Iris pigment epithelial cell (primary cell): Measurements from ENCODE around the gene BCL11B.

Experiments used
- DNase-seq: peaks from one replicate; pipeline ENCODE4 v3.0.0-alpha.2; 2011; ENCODE audit warnings: low read depth

The BCL11B gene

DNA sequence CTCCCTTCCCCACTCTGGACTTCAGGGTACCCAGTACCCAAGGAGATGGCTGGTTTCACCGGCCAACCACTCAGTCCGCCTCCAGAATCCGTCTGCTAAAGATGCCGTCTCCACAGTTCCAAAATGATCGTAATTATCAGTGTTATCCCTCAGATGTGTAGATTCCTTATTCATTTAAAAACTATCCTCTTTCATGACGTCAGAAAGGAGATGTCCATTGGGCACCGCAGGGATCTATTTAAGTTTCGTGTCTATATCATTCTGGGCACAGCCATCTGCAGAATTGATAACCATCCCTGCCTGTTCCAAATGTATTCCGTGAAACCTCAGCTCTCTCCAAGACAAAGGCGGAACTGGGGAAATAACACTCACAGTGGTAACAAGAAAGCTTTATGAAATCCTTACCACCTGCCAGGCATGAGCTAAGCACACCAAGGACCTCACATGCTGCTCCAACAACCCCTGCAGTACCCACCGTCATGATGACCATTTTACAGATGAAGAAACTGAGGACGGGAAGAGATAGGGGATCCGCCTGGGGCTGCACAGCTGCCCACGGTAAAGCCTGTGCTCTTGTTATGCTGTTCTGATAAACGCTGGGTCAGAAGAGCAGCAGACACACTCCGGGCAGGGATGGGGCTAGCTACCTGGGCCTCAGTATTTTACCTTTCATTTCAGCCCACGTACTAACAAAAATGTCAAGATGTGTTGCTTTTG lies 90.0 kb downstream of the BCL11B start:
- no peak for DNase-seq

DNA sequence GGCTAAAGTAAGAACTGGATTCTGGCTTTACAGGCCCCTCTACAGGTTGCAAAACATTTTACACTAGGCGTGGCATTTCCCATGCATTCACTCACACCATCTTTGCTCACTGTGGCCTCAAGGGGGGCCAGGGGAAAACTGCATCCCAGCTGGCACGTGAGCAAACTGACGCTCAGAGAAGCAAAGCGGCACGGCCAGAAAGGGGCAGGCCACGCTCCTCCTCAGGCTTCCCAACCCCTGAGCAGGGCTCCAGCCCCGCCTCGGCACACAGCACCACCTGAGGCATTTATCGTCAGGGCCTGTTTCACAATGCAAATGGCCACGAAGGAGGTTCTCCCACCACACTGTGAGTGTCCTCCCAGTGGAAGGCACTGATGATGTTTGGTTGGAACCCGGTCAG lies 90.8 kb downstream of the BCL11B start:
- no peak for DNase-seq

DNA sequence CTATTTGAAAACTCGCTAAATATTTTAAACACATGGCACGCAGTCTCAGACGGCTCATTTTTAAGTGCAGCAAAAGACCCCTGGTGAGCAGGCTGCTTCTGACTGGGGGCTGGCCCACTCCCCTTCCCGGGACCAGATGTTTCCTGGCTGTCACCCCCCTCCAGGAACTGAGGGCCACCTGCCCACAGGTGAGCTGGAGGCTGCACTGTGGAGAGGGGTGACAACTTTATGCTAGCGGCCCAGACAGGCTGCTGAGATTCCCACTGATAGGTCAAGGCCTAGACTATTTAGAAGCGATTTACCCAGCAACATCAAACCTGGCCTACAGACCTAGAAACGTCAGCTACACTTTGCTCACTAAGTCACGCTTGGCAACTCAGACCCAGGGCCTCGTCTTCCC lies 92.1 kb downstream of the BCL11B start:
- no peak for DNase-seq

DNA sequence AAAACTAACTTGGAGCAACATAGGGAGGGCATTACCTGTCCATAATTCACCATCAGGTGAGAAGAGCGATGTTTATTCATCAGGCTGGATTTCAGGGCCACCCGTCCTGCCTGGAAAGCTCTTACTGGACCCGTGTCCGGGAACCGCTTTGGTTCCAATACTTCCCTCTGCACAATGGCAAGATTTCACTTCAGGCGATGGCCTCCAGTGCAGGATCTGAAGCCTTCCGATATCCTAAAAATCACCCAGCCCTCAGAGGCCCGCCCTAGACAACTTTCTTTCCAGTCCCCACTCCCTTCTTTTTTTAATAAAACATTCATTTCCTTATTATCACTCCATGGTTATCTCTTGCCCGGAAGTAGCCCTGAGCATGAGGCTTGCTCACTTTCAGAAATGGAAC lies 92.5 kb downstream of the BCL11B start:
- no peak for DNase-seq

DNA sequence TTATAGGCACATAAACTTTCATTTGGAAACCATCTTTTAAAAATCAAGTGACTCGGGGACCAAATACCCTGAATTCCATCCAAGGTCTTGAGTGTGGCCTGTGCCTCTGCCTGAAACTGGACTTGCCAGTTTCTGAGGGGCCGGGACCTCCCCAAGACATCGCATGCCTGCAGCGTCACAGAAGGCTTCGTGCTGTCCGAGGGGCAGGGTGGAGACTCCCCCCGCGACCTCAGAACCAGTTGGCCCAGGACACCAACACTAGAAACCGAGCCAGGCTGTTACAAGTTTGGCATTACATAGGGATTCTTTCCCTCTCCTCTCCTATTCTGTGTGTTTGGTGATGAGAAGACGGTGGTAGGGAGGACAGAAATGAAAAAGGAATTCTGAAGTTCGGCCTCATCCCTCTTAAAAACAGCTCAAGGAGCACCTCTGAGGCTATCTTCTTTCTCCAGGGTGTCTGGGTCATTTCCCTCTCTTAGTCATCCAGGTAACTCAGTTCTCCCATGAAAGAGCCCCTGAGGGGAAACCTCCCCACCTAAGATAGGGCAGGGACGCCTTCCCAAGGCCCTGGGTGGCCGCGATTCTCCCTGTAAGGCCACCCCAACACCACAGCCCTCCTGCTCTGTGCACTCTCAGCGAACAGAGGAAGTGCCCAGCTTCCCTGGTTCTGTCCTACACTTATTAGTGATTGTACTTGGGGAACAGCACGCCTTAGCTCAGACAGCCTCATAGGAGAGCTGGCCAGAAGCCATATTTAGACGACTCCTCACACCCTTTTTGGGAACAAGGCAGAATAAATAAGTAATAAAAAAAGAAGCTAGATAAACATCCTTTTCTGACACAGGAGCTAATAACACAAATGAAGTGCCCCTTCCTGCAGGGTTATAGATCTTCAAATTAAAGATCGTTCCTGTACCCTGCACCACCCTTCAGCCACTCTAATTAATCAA lies 93.8 kb downstream of the BCL11B start:
- DNase-seq = no peak

DNA sequence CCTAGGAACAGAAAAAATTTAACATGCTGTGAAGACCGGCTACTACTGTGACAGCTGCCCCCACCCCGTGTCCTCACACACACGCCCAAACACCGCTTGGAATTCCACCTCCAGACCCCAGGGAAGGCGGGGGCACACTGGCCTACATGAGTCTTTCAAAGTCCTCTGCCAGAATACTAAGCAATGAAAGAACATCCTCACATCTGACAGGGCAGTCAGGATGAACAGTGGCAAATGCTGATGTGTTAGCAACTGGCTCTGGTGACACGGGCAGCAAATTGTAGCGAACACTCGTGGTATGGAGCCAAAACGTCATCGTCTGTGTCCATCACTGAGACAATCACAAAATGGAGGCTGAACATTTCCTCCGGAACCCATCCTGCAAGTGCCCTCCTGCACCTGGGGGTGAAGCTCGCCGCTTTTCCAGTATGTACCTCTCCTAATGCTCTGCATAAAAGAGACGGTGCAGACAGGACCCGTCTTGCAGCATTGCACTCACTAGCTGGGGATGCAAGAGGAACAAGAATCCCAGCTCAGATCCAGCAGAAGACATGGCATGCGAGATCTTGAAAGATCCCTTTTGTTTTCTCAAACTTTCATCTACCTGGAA lies 94.8 kb downstream of the BCL11B start:
- no peak for DNase-seq

DNA sequence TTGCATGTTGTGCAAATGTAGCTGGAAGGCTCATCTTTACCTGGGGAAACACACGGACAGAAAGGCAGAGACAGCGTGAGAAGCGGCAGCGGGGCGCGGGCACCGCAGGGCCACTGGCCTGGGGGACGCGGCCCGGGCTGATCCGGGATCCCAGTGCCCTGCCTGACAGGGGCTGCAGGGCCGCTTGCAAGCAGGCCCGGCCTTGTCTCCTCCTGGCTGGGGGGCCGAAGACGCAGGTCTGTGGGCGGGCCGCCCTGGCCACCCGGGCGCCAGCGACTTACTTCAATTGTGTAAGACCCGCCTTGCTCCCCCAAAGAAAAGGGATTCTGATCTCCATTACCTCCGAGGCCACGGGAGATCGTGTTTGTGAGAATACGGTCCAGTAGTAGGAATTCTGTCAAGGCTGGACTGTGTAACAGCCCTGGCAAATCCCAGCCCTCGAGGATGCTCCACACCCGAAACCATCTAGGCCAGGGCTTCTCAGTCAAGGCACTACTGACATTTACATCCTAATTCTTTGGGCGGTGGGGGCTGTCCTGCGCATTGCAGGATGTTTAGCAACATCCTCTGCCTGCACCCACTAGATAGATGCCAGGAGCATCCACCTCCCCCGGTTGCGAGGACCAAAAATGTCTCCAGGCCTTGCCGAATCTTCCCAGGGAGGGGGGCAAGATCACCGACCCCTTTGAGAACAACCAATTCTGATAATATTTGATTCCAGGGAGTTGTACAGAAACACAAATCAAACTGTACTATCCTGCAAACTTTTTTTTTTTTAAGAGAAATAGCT lies 95.6 kb downstream of the BCL11B start:
- DNase-seq = no peak

DNA sequence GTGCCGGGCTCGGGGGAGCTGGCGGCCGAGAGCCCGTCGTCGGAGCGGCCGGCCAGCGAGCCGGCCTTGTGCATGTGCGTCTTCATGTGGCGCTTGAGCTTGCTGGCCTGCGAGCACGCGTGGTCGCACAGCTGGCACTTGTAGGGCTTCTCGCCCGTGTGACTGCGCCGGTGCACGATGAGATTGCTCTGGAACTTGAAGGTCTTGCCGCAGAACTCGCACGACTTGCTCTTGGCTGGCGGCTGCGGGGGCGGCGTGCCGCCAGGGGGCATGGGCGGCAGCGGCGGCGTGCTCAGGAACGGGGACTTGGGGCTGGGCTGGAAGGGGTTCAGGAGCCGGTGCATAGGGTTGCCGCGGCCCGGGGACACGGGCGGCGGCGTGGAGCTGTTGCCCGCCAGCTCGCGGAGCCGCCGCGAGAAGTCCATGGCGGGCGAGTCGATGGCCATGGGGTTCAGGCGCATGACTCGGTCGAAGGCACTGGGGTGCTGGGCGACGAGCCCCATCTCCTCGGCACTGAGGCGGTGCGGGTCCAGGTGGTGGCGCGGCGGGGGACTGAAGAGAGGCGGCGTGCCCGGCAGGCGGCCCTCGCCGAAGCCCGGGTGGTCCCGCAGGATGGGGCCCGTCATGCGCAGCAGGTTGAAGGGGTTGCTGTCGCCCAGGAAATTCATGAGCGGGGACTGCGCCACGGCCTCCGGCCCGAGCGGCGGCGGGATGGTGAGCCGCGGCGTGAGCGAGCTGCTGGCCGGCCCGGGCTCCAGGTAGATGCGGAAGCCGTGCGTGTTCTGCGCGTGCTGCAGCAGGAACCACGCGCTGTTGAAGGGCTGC lies 96.5 kb downstream of the BCL11B start:
- DNase-seq = no peak

DNA sequence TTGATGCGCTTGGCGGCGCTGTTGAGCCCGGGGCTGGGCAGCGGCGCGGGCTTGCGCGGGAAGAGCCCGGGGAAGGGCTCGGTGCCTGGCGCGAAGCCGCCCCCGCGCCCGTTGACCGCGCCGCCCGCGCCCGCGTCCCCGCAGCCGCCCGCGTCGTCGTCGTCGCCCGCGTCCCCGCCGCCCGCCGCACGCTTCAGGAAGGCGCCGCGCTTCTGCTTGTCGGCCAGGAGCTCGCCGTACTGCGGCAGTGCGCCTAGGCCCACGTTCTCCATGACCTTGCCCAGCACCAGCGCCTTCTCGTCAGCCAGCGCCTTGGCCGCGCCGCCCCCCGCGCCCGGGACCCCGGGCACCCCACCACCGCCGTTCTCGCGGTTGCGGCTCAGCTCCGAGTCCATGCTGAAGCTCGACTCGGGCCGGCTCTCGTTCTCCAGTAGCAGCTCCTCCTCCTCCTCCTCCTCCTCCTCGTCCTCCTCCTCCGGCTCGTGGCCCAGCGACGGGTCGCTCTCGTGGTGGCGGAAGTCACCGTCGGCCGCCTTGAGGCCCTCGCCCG lies 97.2 kb downstream of the BCL11B start:
- no peak for DNase-seq

DNA sequence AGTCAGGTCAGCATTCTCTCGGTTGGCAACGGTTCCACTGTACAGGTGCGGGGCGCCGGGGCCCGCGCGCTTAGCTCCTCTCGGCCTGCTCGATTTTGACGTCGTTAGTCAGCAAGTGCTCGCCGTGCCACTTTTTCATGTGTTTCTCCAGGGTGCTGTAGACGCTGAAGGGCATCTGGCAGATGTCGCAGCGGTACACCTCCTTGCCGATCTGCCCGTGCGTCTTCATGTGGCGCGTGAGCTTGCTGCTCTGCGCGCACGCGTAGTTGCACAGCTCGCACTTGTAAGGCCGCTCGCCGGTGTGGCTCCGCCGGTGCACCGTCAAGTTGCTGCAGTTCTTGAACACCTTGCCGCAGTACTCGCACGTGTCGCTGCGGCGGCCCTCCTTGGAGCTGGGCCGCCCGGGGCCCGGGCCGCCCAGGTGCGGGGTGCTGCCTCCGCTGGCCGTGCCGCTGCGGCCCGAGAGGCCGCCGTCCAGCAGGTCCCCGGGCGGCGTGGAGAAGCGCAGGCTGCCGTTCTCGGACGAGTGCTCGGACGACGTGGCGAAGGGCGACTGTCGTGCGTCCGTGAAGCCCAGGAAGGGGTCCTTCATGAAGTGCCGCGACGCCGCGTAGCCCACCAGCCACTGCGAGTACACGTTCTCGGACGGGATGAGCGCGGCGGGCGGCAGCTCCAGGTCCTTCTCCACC lies 97.8 kb downstream of the BCL11B start:
- no peak for DNase-seq

DNA sequence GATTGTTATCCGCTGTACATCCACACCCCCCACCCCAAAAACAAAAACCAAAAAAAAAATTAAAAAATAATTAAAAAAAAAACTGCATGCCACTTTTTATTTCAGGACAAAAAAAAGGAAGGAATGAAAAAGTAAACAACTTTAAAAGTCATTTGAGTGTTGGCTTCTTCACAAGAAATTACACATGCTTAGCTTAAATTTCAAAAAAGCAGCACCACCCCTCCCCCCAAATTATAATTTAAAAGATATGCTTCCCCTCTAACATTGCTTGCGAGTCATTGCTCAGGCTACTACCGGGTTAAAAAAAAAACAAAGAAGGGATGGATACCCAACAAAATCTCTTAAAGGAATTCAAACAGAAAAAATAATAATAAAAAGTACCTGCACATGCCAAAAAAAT lies 98.5 kb downstream of the BCL11B start:
- DNase-seq = no peak

DNA sequence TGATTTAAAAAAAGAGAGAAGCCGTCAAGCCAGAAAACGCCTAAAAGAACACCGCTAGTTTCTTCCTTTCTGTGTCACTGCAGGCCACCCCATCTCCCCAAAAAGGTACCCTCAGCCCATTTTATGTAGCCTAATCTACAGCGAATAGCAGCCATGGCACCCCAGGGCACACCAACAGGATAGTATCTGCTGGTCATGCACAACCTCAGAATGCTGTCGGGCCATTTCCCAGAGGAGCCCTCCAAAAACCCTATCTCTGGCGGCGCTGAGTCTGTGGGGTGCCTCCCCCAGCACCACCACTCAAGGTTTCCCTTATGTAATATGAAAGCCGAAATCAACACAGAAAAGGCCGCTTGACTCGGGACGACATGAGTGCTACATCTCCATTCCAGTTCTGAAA lies 98.9 kb downstream of the BCL11B start:
- no peak for DNase-seq

DNA sequence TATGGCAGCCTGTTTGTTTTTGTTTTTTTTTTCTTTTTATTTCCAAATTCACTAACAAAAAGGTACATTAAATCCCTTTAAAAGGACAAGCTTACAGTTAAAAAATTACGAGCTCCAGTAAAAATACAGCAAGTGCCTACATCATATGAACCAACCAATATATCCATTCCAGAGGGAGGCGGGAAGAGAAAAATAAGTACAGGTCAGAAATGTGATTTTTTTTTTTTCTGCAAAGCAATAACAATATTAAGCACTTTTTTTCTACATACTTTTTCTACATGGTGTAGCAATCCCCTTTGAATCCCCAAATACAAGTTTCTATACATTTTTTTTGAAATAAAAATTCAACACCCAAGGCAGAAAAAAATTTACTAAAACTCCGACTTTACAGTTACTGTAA lies 100.6 kb downstream of the BCL11B start:
- no peak for DNase-seq

DNA sequence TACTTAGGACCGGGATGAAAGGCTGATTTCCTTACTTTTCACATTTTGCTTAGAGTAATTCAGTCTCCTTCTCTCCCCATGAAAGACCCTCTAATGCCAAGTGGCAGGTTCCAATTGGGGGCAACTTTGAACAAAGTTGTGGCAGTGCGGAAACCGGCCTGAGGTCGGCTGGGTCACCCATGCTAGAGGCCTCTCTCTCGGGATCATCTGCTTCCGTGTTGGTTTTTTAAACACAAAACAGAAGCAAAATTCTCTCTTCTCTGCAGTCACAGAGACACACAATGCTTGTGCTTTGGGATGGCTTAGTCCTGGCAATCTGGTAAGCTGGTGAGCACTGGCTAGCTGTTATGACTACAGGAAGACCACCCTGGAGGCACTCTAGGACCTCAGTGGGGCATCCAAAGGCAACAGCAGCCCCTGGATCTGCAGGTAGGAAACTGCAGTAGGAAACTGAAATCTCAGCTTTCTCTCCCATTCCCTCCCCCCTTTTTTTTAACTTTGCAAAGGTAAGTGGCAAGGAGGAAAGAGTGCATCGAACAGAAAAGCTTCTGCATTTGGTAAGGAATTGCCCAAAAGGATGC lies 102.1 kb downstream of the BCL11B start:
- DNase-seq = no peak

DNA sequence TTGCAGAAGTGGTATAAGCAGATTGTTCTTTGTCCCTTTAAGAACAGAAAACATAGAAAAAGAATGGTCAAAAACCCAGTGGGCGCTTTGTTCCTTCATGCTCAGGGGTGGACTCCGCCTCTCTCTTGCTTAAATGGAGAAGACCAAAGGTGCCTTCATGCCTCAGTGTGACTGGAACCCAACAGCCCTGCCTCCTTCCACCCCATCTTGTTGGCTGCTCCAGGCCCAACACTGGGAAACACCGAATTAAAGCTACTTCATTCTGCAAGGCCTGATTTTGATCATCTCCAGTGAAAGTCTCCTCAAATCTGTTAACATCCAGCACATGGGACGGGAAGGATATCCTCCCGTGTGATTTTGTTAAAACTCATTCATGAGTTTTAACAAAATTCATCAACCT lies 103.7 kb downstream of the BCL11B start:
- no peak for DNase-seq

DNA sequence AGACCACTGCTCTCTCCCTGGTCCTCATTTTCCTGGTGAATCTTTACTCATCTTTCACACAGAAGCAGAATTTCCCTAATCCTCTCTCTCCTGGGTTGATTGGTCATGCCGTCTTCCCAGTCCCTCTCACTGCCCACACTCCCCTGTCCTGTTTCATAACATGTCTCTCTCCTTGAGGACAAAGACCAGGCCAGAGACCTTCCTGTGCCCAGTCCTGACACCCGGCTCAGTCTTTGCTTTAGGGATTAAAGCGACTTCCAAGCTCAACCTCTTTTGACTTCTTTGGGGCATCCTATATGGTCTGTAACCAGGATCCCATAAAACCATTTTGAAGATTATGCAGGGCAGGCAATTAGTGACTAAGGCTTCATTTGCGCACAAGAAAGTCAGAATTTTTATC lies 105.5 kb downstream of the BCL11B start:
- DNase-seq = no peak

DNA sequence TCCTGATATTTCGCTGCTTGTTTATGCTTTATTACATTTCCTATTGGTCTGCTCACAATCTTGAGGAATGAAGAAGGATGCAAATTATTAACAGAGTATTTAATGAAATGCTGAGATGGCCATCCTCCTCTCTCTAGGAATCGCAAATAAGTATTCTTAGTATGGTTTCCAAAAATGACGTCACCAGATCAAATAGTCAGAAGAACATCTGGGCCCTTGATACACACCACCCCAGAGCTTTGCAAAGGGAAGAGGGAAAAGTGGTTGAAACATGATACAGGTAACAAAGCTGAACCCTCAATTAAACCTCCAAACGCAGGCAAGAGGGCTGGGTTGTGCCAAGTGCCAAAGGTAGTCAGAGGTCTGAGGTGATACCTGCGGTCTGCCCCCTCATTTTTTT lies 107.3 kb downstream of the BCL11B start:
- DNase-seq = no peak

DNA sequence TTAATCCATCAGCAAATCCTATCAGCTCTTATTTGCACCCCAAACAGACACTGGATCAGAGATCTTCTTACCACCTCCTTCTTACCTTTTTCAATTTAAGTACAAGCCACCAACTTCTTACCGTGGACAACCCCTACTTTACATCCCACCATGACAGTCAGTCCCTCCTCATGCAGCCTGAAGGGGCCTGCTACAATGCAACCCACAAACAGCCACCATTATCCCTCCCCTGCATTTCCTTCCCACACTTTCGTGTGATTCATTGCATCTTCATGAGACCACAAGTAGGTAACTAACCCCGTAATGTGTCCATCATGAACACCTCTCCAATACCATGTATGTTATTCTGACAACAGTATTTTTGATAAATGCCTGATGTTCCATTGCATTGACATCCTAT lies 108.6 kb downstream of the BCL11B start:
- DNase-seq = no peak

DNA sequence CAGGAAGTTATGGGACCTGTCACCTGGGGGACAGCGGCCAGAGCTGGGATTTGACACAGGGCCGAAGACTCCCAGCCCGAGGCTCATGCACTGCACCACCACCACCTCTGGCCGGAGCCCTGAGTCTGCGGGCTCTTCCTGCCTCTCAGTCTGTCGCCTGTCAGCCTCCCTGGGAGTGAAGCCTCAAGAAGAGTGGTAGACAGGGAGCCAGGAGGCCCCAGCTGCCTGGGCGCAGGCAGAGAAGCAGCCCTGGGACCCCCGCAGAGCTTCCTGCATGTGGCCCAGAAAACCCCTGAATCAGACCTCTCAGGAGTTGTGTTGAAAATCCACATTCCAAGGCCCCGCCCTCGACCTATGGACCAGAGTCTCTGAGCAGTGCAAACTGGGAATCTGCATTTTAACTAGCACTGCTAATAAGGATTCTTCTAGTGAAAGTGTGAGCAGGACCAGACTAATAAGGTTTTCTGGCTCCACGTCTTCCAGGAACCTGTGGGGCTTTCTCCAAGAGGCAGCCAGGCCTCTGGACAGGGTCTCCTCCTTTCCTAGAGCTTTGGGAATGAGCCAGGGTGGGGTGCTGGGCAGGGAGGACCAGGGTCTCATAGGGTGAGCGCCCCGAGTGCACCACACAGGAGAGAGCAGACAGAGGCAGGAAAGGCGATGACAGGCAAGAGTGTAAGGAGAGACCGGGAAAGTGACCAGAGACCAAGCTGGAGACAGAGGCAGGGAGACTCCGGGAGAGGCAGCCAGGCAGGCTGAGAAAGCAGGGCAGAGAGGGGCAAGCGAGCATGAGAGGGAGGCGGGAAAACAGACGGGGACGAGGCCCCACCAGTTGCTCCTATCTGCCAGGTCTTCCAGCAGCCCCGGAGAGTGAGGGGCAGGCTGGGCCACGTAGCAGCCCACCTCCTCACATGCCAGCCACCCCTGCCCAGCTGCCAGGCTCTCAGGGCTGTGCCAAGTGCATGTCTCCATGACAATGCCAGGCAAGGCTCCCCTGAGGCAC lies 112.4 kb downstream of the BCL11B start:
- DNase-seq = no peak
